ENCODE results near the gene NCBP2.
A peak's percentile ranks its signal among the peaks of the same experiment; 100 is the strongest.
"Not testable (repeated sequence)": the region's sequence is repeated elsewhere in the genome, so short reads cannot be mapped to it uniquely, and the experiment has no call there.

Gene NCBP2

GRCh38 chr3:196967412-196968232 lies 25.3 kb upstream of the NCBP2 start:
- DNase-seq: no peak

- DNase-seq: no peak
Observed at GRCh38 chr3:196966526-196967401, 24.4 kb upstream of the NCBP2 start.

- DNase-seq: no peak
Observed at GRCh38 chr3:196965804-196966173, 23.5 kb upstream of the NCBP2 start.

GRCh38 chr3:196965112-196965803 lies 22.9 kb upstream of the NCBP2 start:
- no peak for DNase-seq

- no peak for DNase-seq
Observed at GRCh38 chr3:196963631-196963953, 21.3 kb upstream of the NCBP2 start.

- no peak for DNase-seq
Observed at GRCh38 chr3:196962930-196963630, 20.8 kb upstream of the NCBP2 start.

- DNase-seq: no peak
Observed at GRCh38 chr3:196962108-196962929, 20.0 kb upstream of the NCBP2 start.

- no peak for DNase-seq
Observed at GRCh38 chr3:196954832-196955231, 12.5 kb upstream of the NCBP2 start.

- DNase-seq: no peak
Observed at GRCh38 chr3:196951371-196951770, 9.0 kb upstream of the NCBP2 start.

GRCh38 chr3:196949750-196950149 lies 7.4 kb upstream of the NCBP2 start:
- no peak for DNase-seq

GRCh38 chr3:196949285-196949619 lies 6.9 kb upstream of the NCBP2 start:
- no peak for DNase-seq

GRCh38 chr3:196948442-196949284 lies 6.3 kb upstream of the NCBP2 start:
- DNase-seq: no peak

GRCh38 chr3:196947860-196948441 lies 5.6 kb upstream of the NCBP2 start:
- no peak for DNase-seq

- DNase-seq: no peak
Observed at GRCh38 chr3:196947136-196947859, 5.0 kb upstream of the NCBP2 start.

GRCh38 chr3:196944037-196944790 lies 1.9 kb upstream of the NCBP2 start:
- DNase-seq: not testable (repeated sequence)

- no peak for DNase-seq
Observed at GRCh38 chr3:196942915-196943277, 568 bp upstream of the NCBP2 start.

- peak; percentile 58 to 62 for DNase-seq
Observed at GRCh38 chr3:196941729-196942225, 551 bp downstream of the NCBP2 start.

GRCh38 chr3:196938576-196938975 lies 3.8 kb downstream of the NCBP2 start:
- DNase-seq: no peak

GRCh38 chr3:196938124-196938523 lies 4.2 kb downstream of the NCBP2 start:
- DNase-seq: no peak

Measured in Kasumi-1 (cell line).